OCI-LY7 (cell line): ENCODE data around the gene H6PD.

Experiments used
- EZH2phosphoT487 ChIP-seq: fragments of 200-600 bp; sonication (generic); IDR thresholded peaks from 2 replicates; pipeline ENCODE4 v1.6.1; 2018; ENCODE audit warnings: low read depth, borderline replicate concordance, mild to moderate bottlenecking, mixed run types, antibody characterized with exemption, low read length, moderate library complexity, mixed read lengths
- TF ChIP-seq, protein P1 (sequence below): fragments of 200-600 bp; sonication (generic); conservative IDR thresholded peaks from 2 replicates; pipeline ENCODE4 v1.5.1; 2014; ENCODE audit warnings: mild to moderate bottlenecking, antibody characterized with exemption, low read length, moderate library complexity, mixed read lengths

DNA sequence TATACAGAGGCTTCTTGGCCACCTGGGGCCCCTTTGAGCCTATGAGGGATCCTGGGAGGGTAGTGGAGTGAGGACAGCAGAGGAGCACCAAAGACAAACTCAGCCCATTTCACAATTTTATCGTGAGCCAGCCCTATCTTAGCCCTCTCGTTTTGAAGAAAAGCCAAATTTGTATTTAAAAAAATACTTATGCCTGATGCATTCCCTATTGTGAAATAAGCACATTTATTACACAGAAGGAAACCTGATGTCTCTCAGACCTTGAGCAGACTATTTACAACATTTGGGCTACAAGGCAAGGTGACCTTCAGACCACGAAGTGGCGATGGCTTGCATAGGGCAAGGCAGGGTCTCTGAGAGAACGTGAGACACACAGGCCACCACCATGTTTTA lies 41.3 kb upstream of the H6PD start:
- TF ChIP-seq, protein P1, sequence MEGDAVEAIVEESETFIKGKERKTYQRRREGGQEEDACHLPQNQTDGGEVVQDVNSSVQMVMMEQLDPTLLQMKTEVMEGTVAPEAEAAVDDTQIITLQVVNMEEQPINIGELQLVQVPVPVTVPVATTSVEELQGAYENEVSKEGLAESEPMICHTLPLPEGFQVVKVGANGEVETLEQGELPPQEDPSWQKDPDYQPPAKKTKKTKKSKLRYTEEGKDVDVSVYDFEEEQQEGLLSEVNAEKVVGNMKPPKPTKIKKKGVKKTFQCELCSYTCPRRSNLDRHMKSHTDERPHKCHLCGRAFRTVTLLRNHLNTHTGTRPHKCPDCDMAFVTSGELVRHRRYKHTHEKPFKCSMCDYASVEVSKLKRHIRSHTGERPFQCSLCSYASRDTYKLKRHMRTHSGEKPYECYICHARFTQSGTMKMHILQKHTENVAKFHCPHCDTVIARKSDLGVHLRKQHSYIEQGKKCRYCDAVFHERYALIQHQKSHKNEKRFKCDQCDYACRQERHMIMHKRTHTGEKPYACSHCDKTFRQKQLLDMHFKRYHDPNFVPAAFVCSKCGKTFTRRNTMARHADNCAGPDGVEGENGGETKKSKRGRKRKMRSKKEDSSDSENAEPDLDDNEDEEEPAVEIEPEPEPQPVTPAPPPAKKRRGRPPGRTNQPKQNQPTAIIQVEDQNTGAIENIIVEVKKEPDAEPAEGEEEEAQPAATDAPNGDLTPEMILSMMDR, result no peak
- no peak for TF ChIP-seq EZH2phosphoT487
